Measurements from ENCODE around the gene MEF2C.

GRCh38 chr5:88693071-88693932 lies 189.7 kb downstream of the MEF2C start:
- TF ChIP-seq CTCF (optimal IDR thresholded peaks at IDR 0.05 in 1 of 3, IDR thresholded peaks at IDR 0.05 in 1 of 3, conservative IDR thresholded peaks at IDR 0.05 in 1 of 3; ENCODE audit: extremely low read depth in 1 of 3, insufficient read depth in 2 of 3, low read length in 3 of 3) (no peak), EZH2 (IDR thresholded peaks at IDR 0.05; ENCODE audit: low read length) (no peak)

All from keratinocyte (primary cell).